HG03571 (cell line): ENCODE data around the gene FAAH.
A peak's percentile ranks its signal among the peaks of the same experiment; 100 is the strongest.

Source experiments
- ATAC-seq: cut with Tn5 transposase; IDR thresholded peaks from one replicate; pipeline ENCODE4 v1.9.1; 2021; ENCODE audit not compliant: unreplicated experiment

The FAAH gene

GRCh38 chr1:46421739-46422138 is 27.6 kb downstream of the FAAH start:
- ATAC-seq: no peak

DNA sequence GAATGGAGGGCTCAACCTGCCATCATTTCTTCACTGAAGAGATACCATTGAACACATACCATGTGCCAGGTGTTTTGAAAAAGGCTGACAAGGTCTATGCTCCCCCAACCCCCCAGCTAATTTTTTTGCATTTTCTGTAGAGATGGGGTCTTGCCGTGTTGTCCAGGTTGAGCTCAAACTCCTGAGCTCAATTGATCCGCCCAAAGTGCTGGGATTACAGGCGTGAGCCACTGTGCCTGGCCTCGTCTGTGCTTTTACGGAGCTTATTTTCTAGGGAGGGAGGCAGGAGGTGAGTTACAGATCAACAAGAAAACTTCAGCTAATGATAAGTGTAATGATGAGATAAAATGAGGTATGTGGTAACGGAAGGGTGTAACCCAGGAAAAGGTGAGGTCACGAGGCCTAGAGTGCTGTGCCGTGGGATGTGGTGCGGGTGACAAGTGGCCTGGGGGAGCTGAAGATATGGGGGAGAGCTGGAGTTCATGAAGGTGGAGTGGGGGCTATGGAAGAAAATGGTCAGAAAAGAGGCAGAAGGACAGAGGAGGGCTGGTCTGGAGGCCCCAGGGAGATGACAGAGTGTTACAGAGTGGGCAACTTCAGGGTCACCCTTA is 28.2 kb downstream of the FAAH start:
- no peak for ATAC-seq

DNA sequence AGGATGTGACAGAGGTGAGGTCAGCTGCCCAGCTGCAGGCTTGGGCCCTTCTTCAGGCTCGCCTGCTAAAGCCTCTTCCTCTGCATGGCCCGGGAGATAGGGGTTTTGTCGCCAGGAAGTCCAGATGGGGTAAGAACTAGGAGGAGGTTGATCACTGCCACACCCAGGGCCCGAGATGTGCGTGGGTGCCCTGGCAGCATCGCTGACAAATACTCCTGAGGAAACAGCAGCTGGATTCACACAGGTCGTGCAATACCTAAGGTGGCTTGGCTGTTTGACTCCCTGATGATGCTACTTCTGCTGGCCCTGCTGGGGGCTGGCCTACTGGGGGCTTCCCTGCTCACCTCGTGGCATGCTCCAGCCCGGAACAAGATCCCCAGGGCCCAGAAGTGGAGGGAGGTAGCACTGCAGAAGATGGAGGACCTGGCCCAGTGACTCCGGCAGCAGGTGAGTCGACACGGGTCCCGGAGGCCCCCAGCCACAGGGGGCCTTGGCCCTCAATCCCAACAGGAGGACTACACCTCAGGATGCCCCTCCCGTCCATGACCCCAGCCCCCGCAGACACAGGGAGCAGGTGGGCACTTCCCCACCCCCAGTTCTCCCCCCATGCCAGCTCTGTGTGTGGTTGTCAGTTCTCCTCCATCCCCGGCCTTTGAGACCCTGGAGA is 29.6 kb downstream of the FAAH start:
- no peak for ATAC-seq

DNA sequence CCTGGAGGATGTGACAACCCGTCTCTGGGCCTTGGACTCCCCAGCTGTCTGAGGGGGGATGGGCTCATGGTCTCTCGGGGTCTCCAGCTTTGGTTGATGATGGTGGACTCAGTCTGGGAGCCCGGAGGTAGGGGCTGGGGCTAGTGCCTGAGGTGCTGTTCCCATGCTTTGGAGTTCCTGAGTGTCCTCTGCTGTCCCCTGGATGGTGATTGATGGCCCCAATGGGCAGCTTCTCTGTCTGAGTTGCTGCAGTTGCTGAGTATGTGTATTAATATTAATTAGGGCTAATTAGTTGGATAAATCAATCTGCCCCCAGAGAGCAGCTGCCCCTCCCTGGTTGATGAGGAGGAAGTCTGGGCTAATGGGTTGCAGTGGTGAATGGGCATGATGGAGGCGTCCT is 30.6 kb downstream of the FAAH start:
- no peak for ATAC-seq

GRCh38 chr1:46425726-46426125 is 31.6 kb downstream of the FAAH start:
- ATAC-seq: no peak

- no peak for ATAC-seq
These were observed 33.4 kb downstream of the FAAH start for GRCh38 chr1:46427541-46427940.

DNA sequence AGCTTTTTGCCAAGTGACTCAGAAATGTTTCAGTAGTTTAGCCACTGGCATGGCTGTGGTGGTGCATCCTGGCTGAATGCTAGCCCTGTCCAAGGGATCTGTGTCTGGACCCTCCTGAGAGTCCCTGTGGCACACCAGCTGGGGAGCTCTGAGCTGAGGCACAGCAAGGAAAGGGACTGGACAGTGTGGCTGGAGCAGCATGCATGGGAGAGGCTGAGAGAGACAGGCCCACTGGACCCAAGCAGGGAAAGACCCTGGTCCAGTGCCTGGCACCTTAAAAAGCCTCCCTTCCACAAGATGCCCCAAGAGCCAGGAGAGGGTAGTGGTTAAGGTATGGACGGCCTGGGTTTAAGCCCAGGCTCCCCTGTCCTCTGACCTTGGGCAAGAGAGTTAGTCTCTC is 35.3 kb downstream of the FAAH start:
- ATAC-seq: no peak

DNA sequence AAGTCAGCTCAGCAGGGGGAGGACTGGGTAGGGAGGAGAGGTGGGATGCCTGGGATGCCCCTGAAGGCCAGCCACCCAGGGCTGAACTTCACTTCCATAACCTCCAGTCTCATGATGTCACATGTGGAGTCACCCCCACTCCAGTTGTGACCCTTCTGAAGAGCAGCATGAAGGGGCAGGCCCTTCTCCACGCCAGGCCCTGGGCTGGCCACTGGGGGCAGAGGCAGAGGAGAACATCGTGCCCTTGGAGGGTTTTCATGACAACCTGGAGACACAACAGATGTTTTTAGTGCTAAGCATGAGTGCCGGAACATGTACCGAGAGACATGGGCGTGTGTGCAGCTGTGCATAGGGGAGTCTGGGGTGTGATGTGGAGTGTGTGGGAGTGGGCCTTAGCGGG is 37.6 kb downstream of the FAAH start:
- no peak for ATAC-seq

- ATAC-seq: no peak
These were observed 38.7 kb downstream of the FAAH start for GRCh38 chr1:46432781-46433327.

DNA sequence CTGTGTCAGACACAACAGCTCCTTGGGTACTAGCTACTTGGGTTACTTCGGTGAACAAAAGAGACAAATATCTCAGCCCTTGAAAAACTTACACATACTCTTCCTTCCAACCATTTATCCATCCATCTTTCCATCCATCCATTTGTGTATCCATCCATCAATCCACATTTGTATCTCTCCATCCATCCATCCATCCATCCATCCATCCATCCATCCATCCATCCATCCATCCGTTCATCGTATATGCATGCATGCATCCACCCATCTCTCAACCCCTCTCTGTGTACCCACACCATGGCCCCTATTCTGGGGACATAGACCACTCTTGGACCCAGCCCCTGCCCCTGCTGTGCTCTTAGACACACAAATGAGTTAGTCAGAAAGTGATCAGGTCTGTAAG is 40.2 kb downstream of the FAAH start:
- no peak for ATAC-seq

DNA sequence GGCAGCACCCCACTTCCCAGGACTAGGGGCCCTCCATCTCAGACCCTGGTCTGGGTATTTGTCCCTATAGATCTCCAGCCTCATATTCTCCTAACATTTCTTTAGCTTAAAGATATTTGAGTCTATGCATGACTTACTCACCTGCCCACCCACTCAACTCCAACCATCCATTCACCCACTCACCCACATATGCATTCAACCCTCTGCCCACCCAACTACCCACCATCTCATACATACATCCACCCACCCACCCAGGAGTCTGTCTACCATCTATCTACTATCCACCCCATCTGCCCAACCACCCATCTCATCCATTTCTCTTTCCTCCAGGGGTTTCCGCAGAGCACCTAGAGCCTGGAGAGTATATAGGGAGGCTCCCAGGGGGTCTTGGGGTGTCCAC is 42.7 kb downstream of the FAAH start:
- ATAC-seq: no peak

DNA sequence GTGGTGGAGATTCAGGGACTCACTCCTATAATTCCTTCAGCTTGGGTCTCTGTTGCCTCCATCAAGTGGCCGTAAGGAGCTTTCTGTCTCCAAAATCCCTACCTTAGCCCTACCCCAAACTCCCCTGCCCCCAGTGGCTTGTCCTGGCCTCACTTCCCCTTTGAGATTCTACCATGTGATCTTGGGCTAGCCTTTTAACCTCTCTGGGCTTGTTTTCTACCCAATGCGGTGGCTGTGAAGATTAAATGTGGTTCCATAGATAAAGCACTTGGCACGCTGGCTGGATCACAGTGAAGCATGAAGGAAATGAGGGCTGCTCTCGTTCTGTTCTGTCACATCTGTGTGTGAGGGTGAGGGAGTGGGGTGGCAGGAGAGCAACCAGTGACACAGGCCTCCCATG is 43.6 kb downstream of the FAAH start:
- no peak for ATAC-seq

DNA sequence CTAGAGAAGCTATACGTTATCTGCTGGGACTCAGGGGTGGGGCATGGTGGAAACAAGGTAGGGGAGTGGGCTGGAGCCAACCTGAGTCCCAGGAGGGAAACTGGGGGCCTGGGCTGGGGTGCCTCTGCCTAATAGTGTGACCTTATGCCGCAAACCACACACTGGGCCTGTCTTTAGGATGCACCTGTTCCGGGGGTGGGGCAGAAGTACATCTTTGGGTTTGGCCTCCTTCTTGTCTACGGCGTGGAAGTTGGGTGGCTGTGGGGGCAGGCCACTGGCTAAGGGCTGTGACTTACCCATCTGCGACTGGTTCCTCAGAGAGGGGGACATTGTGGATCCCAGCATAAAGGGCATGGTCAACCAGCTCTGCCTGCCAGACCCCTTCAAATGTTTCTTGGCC is 44.2 kb downstream of the FAAH start:
- ATAC-seq: no peak

DNA sequence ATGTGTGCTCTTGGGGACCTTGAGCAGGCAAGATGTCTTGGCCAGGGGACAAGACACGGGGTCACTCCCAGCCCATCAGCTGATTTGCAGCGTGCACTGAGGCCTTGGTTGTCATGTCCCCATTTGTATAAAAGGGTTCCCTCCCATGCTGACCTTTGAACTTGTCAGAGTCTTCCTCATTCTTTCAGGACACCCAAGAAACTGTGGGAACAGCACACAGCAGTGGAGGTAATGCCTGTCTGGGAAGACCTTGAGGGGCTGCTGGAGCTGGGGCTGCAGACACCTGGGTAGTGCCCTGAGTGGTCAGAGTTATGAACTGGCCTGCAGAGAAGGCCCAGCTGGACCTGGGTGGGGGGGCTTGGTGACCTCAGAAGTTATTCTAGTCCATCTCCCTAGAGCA is 46.4 kb downstream of the FAAH start:
- ATAC-seq: no peak

- ATAC-seq: peak; percentile 55
These were observed 48.4 kb downstream of the FAAH start for GRCh38 chr1:46442317-46443161.

GRCh38 chr1:46444466-46444865 is 50.3 kb downstream of the FAAH start:
- ATAC-seq: no peak

- ATAC-seq: no peak
These were observed 51.7 kb downstream of the FAAH start for GRCh38 chr1:46445773-46446256.

GRCh38 chr1:46446646-46447498 is 52.8 kb downstream of the FAAH start:
- no peak for ATAC-seq

GRCh38 chr1:46447499-46448108 is 53.5 kb downstream of the FAAH start:
- no peak for ATAC-seq
